Right lung (tissue), 5 donors: ENCODE data around the gene CD302. TPM values are rescaled to one million over a fixed set of nuclear protein-coding genes. Genes with fewer than 3 reads are reported as not detected.

Experiments
- polyA plus RNA-seq, 5 donors: library from polyadenylated mRNA; unstranded; fragments of 120-200 nt; gene quantifications; one replicate each; pipeline versions ENCODE4 v1.2.1 to v1.2.3, GENCODE V29; 2013; ENCODE audit warnings: inconsistent platforms in 1 of 5, low replicate concordance in 1 of 5; ENCODE audit not compliant: insufficient read length in 5 of 5, insufficient read depth in 1 of 5

The CD302 gene
- polyA plus RNA-seq, 5 donors = 42.4 to 63.0 (median 60.7) TPM

Other genes starting within 250 kb of the CD302 start
- gene BAZ2B, start 181.7 kb downstream of the CD302 start, polyA plus RNA-seq = 100 to 1,000 TPM in 3 of 5 donors, 10 to 100 TPM in 2; 53.2 to 128 (median 104) TPM
- gene MARCHF7, start 85.7 kb downstream of the CD302 start, polyA plus RNA-seq = 100 to 1,000 TPM; 120 to 209 (median 181) TPM
- gene LY75, start 106.5 kb upstream of the CD302 start, polyA plus RNA-seq = 1 to 10 TPM; 3.2 to 9.4 (median 5.2) TPM